GM18909 (cell line): Measurements from ENCODE around the gene CALR3.
"Not testable (repeated sequence)": the region's sequence is repeated elsewhere in the genome, so short reads cannot be mapped to it uniquely, and the experiment has no call there.

ENCODE experiments used
- ATAC-seq: cut with Tn5 transposase; IDR thresholded peaks from one replicate; pipeline ENCODE4 v1.9.1; 2021; ENCODE audit warnings: mild to moderate bottlenecking; ENCODE audit not compliant: unreplicated experiment, poor library complexity

Gene CALR3, protein sequence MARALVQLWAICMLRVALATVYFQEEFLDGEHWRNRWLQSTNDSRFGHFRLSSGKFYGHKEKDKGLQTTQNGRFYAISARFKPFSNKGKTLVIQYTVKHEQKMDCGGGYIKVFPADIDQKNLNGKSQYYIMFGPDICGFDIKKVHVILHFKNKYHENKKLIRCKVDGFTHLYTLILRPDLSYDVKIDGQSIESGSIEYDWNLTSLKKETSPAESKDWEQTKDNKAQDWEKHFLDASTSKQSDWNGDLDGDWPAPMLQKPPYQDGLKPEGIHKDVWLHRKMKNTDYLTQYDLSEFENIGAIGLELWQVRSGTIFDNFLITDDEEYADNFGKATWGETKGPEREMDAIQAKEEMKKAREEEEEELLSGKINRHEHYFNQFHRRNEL

DNA sequence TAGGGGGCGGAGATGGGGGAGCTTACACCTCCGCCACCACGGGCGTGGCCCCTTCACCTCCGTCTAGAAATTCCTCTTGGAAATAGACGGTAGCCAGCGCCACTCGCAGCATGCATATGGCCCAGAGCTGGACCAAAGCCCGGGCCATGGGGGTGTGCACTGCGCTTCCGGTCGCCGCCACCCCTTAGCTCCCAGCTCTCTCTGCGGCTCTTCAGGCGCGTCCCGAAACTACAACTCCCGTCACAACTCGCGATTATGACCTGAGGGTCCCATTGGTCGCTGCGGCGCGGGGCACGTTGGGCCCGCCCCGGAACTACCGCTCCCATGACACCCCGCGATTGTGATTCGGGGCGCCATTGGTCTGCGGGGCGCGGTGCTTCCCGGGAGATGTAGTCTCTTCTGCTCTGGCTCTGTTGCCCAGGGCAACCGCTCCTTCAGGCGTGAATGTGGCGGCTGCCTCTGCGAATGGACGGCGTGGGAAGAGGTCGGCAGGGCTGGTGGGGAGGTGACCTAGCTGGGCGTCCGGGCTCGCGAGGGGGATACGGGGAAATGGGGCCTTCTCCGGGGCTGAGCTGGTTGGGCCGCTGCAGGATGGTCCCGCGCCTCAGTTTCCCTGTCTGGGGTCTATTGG is at the start of gene CALR3, which contains the start of gene C19orf44:
TSS of gene CALR3 (minus strand) at position 186 of the 631 bp plus-strand sequence. CDS start at position 148, 38 bp downstream.
TSS of gene C19orf44 (plus strand) at position 413 of the 631 bp plus-strand sequence. CDS start 4,399 bp downstream, outside the sequence.
- ATAC-seq: peak; percentile 97

DNA sequence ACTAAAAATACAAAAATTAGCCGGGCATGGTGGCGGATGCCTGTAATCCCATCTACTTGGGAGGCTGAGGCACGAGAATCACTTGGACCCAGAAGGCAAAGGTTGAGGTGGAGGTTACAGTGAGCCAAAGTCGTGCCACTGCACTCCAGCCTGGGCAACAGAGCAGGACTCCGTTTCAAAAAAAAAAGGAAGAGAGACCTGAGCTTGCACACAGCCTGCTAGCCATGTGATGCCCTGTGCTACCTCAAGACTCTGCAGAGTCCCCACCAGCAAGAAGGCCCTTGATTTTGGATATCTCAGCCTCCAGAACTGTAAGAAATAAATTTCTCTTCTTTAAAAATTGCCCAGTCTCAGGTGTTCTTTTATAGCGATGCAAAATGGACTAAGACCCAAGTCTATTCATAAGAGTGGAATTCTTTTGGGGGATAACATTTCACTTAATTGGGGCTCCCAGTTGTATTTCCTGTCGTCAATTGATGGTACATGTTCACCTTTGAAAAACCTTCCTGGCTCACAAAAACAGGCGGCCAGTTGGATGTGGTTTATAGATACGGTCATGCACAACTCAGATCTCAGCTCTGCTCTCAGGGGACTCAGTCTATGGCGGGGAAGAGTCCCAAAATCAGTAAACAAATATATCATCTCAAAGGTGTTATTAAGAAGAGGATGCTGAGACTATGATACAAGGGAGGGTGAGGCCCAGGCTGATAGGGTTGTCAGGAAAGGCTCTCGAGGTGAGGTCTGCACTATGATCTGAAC is 48.7 kb upstream of the CALR3 start:
- ATAC-seq: no peak

DNA sequence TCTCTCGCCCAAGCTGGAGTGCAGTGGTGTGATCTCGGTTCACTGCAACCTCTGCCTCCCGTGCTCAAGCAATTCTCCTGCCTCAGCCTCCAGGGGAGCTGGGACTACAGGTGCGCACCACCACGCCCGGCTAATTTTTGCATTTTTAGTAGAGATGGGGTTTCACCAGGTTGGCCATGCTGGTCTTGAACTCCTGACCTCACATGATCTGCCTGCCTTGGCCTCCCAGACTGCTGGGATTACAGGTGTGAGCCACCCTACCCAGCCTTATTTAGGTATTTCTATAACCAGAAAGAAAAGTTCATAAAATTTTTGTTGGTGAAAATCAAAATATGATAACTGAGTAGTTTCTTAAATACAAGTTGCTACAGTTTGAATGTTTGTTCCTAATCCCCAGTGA is 47.8 kb upstream of the CALR3 start:
- ATAC-seq: not testable (repeated sequence)

DNA sequence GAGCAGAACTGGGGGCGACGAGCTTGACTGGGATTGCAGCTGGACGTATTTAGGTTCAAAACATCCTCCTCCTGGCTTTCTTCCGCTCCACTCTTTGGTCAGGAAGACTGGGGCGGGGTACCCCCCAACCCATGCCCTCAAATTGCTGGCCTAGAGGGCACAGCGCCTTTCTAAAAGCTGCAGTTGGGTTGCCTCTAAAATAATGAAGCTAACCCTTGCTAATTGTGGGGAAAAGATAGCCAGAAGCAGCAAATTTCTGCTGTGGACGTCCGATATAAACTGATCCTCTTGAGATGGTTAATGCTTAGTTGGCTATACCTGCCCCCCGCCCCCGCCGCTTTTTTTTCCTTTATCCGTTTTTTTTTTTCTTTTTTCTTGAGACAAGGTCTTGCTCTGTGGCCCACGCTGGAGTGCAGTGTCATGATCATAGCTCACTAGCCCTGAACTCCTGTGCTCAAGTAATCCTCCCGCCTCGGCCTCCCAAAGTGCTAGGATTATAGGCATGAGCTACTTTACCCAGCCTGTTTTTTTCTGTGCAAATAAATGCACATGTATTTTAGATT is 47.0 kb upstream of the CALR3 start:
- no peak for ATAC-seq

DNA sequence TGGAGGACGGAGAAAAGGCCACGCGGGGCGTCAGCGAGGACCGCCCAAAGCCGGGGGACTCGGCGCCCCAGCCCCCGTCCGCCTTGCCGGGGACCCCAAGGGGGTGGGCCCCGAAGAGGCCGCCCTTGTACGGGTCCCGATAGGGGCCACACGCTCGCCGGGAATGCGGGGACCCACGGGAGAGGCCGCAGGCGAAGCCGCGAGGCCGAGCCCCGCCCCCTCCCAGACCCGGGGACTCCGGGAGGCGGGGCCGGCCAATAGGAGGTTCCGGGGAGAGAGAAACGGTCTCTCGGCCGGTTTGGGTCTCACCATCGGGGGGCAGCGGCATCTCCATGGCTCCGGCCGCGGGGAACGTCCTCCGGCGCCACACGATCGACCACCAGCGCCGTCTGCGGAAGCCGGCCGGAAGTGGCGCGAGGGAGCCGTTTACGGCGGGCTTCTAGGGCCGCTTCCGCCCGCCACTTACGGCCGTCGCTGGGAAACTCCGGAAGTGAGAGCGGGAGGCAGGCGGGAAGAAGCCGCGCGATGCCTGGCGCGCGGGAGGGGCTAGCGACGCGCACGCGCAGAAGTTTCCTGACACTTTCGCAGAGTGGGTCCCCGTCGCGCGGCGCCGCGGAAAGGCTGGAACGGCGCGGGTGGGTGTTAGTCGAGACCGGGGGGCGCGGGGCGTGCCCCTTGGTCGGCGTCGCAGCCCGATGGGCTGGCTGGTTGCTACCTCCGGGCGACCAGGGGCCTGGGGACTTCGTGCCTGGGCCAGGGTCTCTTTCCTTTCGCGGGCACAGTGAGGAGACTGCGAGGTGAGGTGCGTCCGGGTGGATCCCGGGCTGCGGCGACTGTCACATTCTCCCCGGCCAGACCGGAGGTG is 46.3 kb upstream of the CALR3 start, which contains the start of gene CHERP:
TSS of gene CHERP (minus strand) at position 393 of the 865 bp plus-strand sequence. CDS start at position 334, 59 bp downstream.
- ATAC-seq: peak; percentile 74

DNA sequence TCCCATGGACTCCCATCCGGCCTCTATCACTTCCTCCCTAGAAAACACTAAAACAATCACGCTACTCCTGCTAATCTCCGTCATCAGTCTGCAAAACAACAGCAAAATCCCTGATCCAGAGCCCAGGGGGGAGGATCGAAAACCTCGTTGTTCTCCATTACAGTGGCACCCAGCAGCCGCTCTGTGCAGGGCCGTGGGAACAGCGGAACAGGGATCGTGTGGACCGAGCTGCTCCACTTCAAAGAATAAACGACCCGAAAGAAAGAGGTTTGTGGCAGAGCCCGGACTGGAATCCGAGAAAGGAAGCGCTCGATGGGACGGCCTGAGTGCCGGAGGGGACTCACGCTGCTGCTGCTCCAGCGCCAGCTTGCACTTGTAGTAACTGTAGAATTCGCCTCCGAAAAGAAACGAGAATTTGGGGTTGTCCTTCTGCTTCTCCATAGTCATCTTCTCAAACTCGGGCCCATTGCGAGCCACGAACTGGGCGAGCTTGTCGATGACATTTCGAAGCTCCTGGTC is 45.6 kb upstream of the CALR3 start:
- ATAC-seq: peak; percentile 2

DNA sequence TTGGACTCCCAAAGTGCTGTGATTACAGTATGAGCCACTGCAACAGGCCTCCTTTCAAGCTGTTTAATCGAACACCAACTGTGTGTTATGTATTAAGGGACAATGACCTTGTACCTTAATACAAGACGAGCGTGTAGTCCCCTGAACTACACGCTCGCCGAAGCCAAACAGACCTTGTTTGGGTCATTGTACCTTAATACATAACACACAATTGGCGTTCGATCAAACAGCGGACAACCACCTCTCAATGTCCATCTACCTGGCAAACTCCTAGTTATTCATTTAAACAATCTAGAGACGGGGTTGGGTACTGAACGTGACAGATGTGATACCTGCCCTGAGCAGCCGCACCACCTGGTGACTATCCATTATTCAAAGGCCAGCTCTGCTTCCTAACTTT is 45.0 kb upstream of the CALR3 start:
- ATAC-seq: no peak

DNA sequence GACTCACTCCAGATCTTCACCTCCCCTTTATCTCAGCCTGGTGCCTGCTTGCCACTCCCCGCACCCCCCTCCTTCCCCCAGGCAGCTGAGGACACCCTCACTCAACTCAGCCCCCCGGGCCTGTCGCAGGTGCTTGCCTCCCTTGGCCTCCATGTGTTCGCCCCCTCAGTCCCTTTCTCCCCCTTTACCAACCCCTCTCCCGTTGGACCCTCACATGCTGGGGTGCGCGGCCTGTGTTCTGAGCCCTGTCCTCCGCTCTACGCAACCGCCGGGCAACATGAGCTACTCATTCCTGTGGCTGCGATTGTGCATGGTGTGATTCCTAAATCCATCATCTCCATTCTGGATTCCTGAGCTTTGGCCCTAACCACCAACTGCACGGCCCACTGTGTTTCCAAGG is 41.1 kb upstream of the CALR3 start:
- ATAC-seq: no peak

DNA sequence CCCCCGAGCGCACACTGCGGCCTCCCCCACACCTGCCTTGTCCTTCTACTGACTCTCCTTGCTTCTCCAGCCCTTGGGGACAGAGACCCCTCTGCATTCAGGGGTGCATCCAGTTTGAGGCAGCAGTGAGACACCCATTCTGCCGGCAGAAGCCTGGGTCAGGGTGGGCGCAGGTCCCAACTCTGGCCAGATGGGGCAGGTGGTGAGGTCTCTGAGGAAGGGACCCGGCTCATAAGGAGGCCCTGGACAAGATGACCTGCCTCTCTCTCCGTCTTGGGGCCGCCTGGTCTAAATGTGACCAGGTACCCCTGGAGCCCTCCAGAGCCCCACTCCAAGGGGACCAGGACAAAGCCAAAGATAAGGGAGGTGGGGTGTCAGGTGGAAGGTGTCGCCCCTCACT is 40.2 kb upstream of the CALR3 start:
- no peak for ATAC-seq

DNA sequence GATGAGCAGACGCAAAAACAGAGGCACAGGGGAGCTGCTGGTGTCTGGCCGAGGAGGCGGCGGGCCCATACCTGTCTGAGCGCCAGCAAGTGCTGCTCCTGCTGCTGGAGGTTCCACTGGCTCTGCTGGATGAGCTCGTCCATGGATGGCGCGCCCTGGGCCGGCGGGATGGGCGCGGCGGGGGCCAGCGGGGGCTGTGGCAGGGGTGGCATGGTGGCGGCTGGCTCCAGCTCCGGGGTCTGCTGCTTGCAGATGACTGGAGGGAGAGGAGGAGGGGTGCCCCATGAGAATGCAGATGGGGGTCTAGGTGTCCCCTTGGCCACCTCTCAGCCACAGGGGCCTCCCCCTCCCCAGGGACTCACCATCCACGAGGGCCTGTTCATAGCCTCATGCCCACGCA is 39.4 kb upstream of the CALR3 start:
- ATAC-seq: no peak

DNA sequence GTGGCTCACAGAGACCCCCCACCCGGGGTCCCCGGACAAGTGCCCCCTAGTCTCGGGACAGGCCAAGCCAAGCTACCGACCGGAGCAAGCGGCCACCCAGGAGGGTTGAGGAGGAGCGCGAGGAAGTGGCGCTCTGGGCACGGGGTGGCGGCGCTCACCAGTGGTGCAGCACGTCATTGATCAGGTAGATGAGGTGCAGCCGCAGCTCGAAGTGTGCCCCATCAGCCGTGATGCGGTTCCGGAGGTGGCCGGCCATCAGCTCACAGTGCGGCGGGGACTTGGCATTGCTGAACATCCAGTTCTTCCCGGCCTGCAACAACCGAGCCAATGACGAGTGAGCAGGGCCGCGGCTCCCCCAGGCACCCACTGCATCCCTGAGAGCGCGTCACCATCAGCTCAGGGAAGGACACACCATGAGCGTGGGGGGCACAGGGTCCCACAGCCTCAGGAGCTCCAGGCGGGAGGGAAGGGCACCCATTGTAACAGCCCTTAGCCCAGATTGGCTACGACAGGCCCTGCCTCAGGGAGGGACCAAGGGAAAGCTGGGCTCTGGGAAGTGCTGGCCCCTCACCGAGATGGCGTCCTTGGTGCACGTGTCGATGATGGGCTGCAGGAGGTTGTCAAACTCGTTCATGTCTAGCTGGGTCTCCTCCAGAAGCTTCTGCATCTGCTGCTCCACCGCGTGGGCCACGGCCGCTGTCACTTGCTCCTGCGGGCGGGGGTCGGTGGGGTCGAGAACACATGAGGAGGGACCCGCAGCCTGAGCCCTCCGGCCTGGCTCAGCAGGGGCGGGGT is 36.7 kb upstream of the CALR3 start:
- ATAC-seq: no peak

DNA sequence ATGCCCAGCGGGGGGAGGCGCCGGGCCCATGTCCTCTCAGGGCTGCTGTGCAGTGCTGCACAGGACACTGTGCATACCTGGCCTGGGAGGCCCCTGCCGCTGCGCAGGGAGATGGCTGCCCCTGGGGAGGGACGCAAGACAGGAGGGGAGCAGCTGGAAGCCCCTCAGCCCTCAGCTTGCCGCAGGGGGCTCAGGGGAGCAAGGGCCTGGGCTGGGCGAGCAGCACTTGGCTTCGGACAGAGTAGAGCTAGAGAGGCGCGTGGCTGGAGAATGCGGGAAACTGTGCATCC is 35.4 kb upstream of the CALR3 start:
- ATAC-seq: no peak

DNA sequence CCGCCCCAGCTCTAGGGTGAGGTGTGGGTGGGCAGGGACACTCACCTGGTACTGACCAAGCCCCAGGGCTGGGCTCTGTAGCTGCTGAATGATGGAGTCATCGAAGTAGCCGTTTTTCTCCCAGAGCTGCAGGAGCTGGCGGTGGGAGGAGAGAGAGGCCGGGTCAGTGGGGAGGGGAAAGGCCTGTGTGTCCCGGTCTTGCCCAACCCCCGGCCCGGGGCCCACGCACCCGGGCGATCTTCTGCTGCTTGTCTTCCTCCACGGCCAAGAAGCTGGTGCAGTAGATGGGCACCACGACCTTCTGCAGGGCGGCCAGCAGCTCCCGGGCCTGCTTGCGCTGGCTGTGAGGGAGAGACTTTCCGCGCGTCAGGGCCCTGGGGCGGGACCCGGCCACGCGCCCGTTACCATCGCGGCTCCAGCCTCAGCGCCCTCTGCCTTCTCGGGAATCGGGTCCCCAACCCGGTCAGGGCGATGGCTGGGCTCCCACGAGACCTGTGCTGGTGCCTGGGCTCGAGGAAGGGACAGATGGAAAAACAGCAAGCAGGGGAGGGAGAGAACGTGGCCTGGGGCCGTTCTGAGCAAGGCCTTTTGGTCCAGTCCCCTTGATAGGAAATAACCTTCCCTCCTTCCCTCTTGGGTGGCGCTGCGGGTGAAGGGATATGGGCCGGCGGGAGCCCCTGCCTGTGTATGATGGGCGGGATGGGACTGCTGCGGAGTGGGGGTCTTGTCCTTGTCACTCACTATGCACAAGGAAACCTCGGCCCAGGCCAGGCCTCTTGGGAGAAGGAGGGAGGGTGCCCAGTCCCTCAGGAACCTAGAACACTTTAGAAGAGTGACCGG is 34.8 kb upstream of the CALR3 start:
- no peak for ATAC-seq

DNA sequence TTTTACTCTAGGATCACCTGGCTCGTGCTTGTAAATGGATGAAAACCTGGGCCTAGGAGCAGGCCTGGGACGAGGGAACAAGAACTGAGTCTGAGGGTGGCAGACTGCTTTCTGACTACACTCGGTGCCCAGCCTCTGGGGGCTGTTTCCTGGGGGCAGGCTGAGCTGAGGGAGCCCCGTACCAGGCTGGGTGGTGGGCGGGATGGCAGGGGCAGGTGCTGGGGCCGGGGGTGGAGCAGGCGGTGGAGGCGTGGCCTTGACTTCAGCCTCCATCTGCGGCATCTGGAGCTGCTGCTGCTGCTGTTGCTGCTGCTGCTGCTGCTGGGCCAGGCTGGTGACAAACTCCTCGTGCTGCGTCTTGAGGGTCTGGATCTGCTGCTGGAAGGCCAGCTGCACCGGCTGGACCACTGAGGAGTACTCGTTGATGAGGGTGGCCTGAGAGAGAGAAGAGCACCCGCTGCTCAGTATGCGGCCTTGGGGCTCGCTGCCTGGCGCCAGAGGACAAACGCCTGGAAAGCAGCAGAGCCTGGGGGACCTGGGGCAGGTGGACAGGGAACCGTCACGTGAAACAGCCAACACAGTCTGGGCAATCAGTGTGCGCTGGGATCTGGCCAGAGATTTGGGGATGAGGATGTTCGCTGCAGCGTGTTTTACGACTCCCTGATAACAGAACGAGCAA is 33.6 kb upstream of the CALR3 start:
- ATAC-seq: no peak

DNA sequence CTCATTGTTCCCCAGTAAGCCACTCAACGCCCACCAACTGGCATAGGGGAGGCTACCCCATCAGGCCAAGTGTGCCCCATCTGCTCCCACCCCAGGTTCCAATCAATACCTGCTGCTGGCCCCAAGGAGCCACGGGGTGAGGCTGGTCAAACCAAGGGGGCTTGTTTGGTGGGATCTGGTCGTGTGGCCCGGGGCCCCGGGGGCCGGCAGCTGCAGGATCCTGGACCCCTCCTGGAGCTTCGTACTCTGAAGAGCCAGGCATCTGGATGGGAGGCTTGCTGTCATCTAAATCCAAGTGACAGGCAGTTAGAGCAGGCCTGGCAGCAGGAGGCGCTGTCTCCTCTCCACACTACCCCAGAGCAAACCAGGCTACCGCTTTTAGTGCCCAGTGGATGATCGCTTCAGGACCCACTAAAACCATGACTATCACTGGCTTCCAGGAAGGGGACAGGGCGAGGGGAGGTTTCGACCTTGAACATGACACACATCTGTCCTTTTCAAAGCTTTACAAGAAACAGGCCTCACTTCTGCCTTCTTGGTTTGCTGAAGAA is 32.1 kb upstream of the CALR3 start:
- no peak for ATAC-seq

DNA sequence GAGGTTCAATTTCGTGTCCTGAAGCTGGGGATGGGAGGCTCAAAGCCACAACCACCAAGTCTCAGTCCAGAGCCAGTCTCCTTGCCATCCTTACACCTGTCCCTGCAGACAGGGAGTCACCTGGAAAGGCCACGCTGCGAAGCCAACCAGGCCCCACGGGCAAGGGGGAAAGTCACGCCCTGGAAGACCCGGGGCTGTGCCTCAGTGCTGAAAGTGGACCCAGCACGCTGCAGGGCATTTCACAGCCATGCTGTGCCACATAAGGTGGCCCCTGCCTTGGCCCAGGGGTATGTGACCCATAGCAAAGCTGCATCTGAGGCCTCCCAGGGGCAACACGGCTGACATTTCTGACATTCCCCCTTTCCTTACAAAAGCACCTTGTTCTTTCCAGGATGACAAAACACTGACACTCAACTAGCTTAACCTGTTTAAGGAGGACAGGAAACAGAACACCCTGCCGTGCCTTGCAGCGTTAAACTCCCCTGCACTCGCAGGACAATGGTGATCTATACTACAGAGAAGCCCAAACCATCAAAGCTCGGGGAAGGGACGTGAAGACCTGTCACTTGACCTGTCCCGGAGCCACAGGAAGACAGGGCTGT is 31.5 kb upstream of the CALR3 start:
- ATAC-seq: no peak
